ENCODE results near the gene MBD1. TPM values are rescaled to one million over a fixed set of nuclear protein-coding genes. Genes with fewer than 3 reads are reported as not detected.

MBD1 gene
- total RNA-seq (100 to 1,000 TPM in 1 of 5 donors, 10 to 100 TPM in 4; 54.6 to 162 (median 74.7) TPM), polyA plus RNA-seq (10 to 100 TPM; 27.0 to 32.2 (median 30.0) TPM)
- long read RNA-seq, donor 1, partial matches to known transcripts = 0 of 1 reads
- long read RNA-seq, donor 1, other reads (novel, unspliced or antisense) = 0 of 1 reads
- long read RNA-seq, donor 2, partial matches to known transcripts = 0 of 3 reads
- long read RNA-seq, donor 2, other reads (novel, unspliced or antisense) = 0 of 3 reads
- long read RNA-seq, donor 3, partial matches to known transcripts = 0 of 1 reads
- long read RNA-seq, donor 3, other reads (novel, unspliced or antisense) = 0 of 1 reads
- long read RNA-seq, donor 4 = 0 reads
- long read RNA-seq, donor 5, partial matches to known transcripts = 0 of 2 reads
- long read RNA-seq, donor 5, other reads (novel, unspliced or antisense) = 0 of 2 reads
- long read RNA-seq, donor 6, full-length matches to known transcripts = 4 of 26 reads
- long read RNA-seq, donor 6, partial matches to known transcripts = 22 of 26 reads
- long read RNA-seq, donor 6, other reads (novel, unspliced or antisense) = 0 of 26 reads
- long read RNA-seq, donor 7, partial matches to known transcripts = 0 of 2 reads
- long read RNA-seq, donor 7, other reads (novel, unspliced or antisense) = 0 of 2 reads
- long read RNA-seq, donor 8, partial matches to known transcripts = 0 of 2 reads
- long read RNA-seq, donor 8, other reads (novel, unspliced or antisense) = 0 of 2 reads
- long read RNA-seq, donor 9, partial matches to known transcripts = 0 of 2 reads
- long read RNA-seq, donor 9, other reads (novel, unspliced or antisense) = 0 of 2 reads
- long read RNA-seq, donor 10 = 0 reads

- Histone ChIP-seq H3K4me3 (peak within 1 kb of the TSS; percentile 82 to 96 (median 88)), H3K27me3 (no peaks in the 10 kb centered on the region), H3K4me1 (peaks cover 24 to 56% (median 43%) of the 10 kb centered on the region in 4 donors), H3K27ac (peak within 1 kb of the TSS; percentile 89 to 96 (median 95)), H3K36me3 (peaks cover 42 to 74% (median 67%) of the 10 kb centered on the region in 4 donors), H3K9me3 (no peaks in the 10 kb centered on the region)
- TF ChIP-seq CTCF (IDR thresholded peaks at IDR 0.05) (peak in 5 of 7 experiments; percentile 2 to 43 (median 29)), EP300 (IDR thresholded peaks at IDR 0.05) (no peak), POLR2A (IDR thresholded peaks at IDR 0.05) (peak in 3 of 4 donors; percentile 43 to 87 (median 77)), POLR2AphosphoS5 (IDR thresholded peaks at IDR 0.05) (peak; percentile 88 to 97 (median 94))
- intact Hi-C loops (cut with DNase I; ENCODE audit: low total_unique reads) = no loop called here
- peak; percentile 96 to 99 for DNase-seq
- WGBS, 5 donors = 0 to 1% (median 1%) methylated on average over 42 to 63 of the region's 63 CpGs
Observed at GRCh38 chr18:50281295-50281971, at the start of gene MBD1. Gene MBD1, minus strand, starts transcription at chr18:50281523. Its CDS starts 1,531 bp downstream, at chr18:50279992.

DNA sequence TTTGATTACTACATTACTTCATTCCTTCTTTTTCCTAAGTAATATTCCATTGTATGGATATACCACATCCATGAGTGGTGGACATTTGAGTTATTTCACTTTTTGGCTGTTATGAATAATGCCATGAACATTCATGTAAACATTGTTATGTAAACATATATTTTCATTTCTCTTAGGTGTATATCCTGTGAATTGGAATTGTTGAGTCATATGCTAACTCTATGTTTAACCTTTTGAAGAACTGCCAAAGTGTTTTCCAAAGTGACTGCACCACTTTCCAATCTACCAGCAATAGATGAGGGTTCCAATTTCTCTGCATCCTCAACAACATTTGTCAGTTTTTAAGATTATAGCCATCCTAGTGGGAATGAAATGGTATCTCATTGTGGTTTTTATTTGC lies 48.9 kb upstream of the MBD1 start:
- Histone ChIP-seq H3K9me3 (no peaks in the 10 kb centered on the region), H3K27me3 (no peaks in the 10 kb centered on the region), H3K4me3 (no peak overlapping the region), H3K36me3 (no peaks in the 10 kb centered on the region), H3K4me1 (peaks cover 0 to 9% (median 0%) of the 10 kb centered on the region in 4 donors), H3K27ac (no peak overlapping the region)
- intact Hi-C loops (cut with DNase I; ENCODE audit: low total_unique reads) = no loop called here
- DNase-seq = no peak
- TF ChIP-seq EP300 (IDR thresholded peaks at IDR 0.05) (no peak), POLR2AphosphoS5 (IDR thresholded peaks at IDR 0.05) (no peak)

GRCh38 chr18:50327983-50328382 lies 46.7 kb upstream of the MBD1 start:
- intact Hi-C loops (cut with DNase I; ENCODE audit: low total_unique reads) = no loop called here
- H3K27me3 ChIP-seq = no peaks in the 10 kb centered on the region
- no peak overlapping the region for H3K4me3 ChIP-seq
- no peaks in the 10 kb centered on the region for H3K9me3 ChIP-seq
- H3K27ac ChIP-seq = no peak overlapping the region
- H3K4me1 ChIP-seq = peaks cover 0 to 9% (median 0%) of the 10 kb centered on the region in 4 donors
- WGBS, 5 donors = 81 to 92% (median 85%) methylated on average over 3 of the region's 3 CpGs
- TF ChIP-seq CTCF (IDR thresholded peaks at IDR 0.05) = no peak
- no peak for TF ChIP-seq POLR2A (IDR thresholded peaks at IDR 0.05)
- no peak for TF ChIP-seq EP300 (IDR thresholded peaks at IDR 0.05)
- TF ChIP-seq POLR2AphosphoS5 (IDR thresholded peaks at IDR 0.05) = no peak
- H3K36me3 ChIP-seq = no peaks in the 10 kb centered on the region
- DNase-seq = no peak

GRCh38 chr18:50320719-50321118 lies 39.4 kb upstream of the MBD1 start:
- Histone ChIP-seq H3K9me3 (no peaks in the 10 kb centered on the region), H3K27ac (no peak overlapping the region), H3K36me3 (no peaks in the 10 kb centered on the region), H3K4me1 (no peaks in the 10 kb centered on the region), H3K4me3 (no peak overlapping the region), H3K27me3 (no peaks in the 10 kb centered on the region)
- DNase-seq = no peak
- intact Hi-C loops (cut with DNase I; ENCODE audit: low total_unique reads) = no loop called here
- 45 to 61% (median 48%) methylated on average over 5 of the region's 5 CpGs for WGBS, 5 donors
- TF ChIP-seq CTCF (IDR thresholded peaks at IDR 0.05) (no peak), EP300 (IDR thresholded peaks at IDR 0.05) (no peak), POLR2AphosphoS5 (IDR thresholded peaks at IDR 0.05) (no peak), POLR2A (IDR thresholded peaks at IDR 0.05) (no peak)

Data from stomach (tissue), 19 donors.